HG03175 (cell line): ENCODE measurements around the gene TTC16.
"Not testable (repeated sequence)": the region's sequence is repeated elsewhere in the genome, so short reads cannot be mapped to it uniquely, and the experiment has no call there.

Experiments used
- ATAC-seq: cut with Tn5 transposase; IDR thresholded peaks from one replicate; pipeline ENCODE4 v1.9.1; 2021; ENCODE audit warnings: mild to moderate bottlenecking, moderate library complexity; ENCODE audit not compliant: unreplicated experiment

The TTC16 gene

GRCh38 chr9:127739614-127740330, 23.9 kb downstream of the TTC16 start:
- ATAC-seq = no peak

- no peak for ATAC-seq
Observed at GRCh38 chr9:127741831-127742434, 26.1 kb downstream of the TTC16 start.

- no peak for ATAC-seq
Observed at GRCh38 chr9:127742435-127743088, 26.7 kb downstream of the TTC16 start.

GRCh38 chr9:127744398-127745110, 28.7 kb downstream of the TTC16 start:
- no peak for ATAC-seq

- no peak for ATAC-seq
Observed at GRCh38 chr9:127746959-127747569, 31.2 kb downstream of the TTC16 start.

- no peak for ATAC-seq
Observed at GRCh38 chr9:127749090-127749787, 33.4 kb downstream of the TTC16 start.

GRCh38 chr9:127751269-127752054, 35.6 kb downstream of the TTC16 start:
- no peak for ATAC-seq

GRCh38 chr9:127753148-127753547, 37.3 kb downstream of the TTC16 start:
- ATAC-seq = no peak

- no peak for ATAC-seq
Observed at GRCh38 chr9:127753622-127754021, 37.7 kb downstream of the TTC16 start.

- no peak for ATAC-seq
Observed at GRCh38 chr9:127754099-127755060, 38.5 kb downstream of the TTC16 start.

GRCh38 chr9:127755061-127756060, 39.5 kb downstream of the TTC16 start:
- ATAC-seq = no peak

GRCh38 chr9:127756233-127756632, 40.4 kb downstream of the TTC16 start:
- no peak for ATAC-seq

- not testable (repeated sequence) for ATAC-seq
Observed at GRCh38 chr9:127756776-127757175, 40.9 kb downstream of the TTC16 start.

- ATAC-seq = no peak
Observed at GRCh38 chr9:127758843-127759242, 43.0 kb downstream of the TTC16 start.

GRCh38 chr9:127761061-127761460, 45.2 kb downstream of the TTC16 start:
- no peak for ATAC-seq

- ATAC-seq = no peak
Observed at GRCh38 chr9:127761491-127761956, 45.6 kb downstream of the TTC16 start.

- no peak for ATAC-seq
Observed at GRCh38 chr9:127762111-127762676, 46.3 kb downstream of the TTC16 start.
